ENCODE measurements around the gene TREX2.

The TREX2 gene

DNA sequence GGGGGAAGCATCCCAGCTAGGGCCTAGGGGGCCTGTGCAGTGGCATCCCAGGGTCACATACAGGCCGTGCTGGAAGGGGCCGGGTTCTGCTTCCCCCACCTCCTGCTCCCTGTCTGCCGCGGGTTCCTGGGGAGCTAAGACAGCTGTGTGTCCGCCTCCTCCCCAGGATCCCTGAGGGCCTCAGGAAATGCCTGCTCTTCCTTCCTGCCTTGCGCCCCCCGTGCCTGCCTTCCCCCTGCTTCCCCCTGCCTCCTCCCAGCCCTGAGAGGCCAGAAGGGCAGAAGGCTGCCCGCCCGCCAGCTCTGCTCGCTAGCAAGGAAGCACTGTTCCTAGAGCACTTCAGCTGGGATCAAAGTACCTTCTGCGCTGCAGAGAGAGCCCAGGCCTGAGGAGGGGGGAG is 46.1 kb upstream of the TREX2 start:
- H3K27ac ChIP-seq (ENCODE audit: low read depth, low read length, poor library complexity, severe bottlenecking) = no peak overlapping the region
- no peak overlapping the region for H3K4me2 ChIP-seq (ENCODE audit: low read length)

DNA sequence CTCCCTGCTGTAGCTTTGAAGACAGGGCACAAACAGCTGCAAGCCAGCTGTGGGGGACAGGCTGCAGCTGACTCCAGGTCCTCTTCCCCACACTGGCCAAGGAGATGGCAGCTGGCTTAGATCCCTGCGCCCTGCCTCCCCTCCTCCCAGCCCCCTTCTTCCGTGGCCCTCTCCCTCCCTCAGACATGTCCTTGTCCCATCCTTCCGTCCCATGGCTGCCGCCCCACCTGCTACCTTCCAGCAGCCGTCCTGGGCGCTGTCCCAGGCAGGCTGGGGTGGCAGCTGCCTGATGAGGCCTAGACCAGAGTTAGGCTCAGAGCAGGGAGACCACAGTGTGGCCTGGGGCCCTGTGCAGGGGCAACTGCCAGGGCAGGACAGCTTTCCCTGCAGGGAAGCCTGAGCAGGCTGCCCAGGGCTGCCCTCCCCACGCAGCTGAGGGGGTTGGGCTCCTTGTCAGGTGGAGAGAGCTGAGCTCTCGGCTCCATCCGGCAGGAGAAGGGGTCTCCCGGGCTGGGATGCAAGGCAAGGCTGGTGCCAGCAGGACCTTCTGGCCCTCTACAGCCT is 45.6 kb upstream of the TREX2 start:
- H4K20me1 ChIP-seq (ENCODE audit: insufficient read depth, low read length) = no peaks in the 10 kb centered on the region
- no peaks in the 10 kb centered on the region for H3K36me3 ChIP-seq (ENCODE audit: insufficient read depth, low read length)
- no peaks in the 10 kb centered on the region for H3K4me1 ChIP-seq (ENCODE audit: insufficient read depth, low read length, severe bottlenecking)
- no peak overlapping the region for H3K4me2 ChIP-seq (ENCODE audit: low read length)
- H3F3A ChIP-seq (ENCODE audit: insufficient read depth, low read length) = no peaks in the 10 kb centered on the region
- H3K4me3 ChIP-seq (ENCODE audit: low read depth, low read length, poor library complexity, severe bottlenecking) = no peak overlapping the region
- no peaks in the 10 kb centered on the region for H3K27me3 ChIP-seq (ENCODE audit: insufficient read depth, low read length)
- H3K79me2 ChIP-seq (ENCODE audit: insufficient read depth, low read length) = no peaks in the 10 kb centered on the region
- no peak overlapping the region for H3K9ac ChIP-seq (ENCODE audit: low read length)
- H3K27ac ChIP-seq (ENCODE audit: low read depth, low read length, poor library complexity, severe bottlenecking) = no peak overlapping the region
- no peaks in the 10 kb centered on the region for H3K9me2 ChIP-seq (ENCODE audit: low read depth, low read length)
- no peak for TF ChIP-seq EZH2 (IDR thresholded peaks at IDR 0.05; ENCODE audit: borderline replicate concordance, low read length)
- TF ChIP-seq, protein P1, sequence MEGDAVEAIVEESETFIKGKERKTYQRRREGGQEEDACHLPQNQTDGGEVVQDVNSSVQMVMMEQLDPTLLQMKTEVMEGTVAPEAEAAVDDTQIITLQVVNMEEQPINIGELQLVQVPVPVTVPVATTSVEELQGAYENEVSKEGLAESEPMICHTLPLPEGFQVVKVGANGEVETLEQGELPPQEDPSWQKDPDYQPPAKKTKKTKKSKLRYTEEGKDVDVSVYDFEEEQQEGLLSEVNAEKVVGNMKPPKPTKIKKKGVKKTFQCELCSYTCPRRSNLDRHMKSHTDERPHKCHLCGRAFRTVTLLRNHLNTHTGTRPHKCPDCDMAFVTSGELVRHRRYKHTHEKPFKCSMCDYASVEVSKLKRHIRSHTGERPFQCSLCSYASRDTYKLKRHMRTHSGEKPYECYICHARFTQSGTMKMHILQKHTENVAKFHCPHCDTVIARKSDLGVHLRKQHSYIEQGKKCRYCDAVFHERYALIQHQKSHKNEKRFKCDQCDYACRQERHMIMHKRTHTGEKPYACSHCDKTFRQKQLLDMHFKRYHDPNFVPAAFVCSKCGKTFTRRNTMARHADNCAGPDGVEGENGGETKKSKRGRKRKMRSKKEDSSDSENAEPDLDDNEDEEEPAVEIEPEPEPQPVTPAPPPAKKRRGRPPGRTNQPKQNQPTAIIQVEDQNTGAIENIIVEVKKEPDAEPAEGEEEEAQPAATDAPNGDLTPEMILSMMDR (IDR thresholded peaks at IDR 0.05; ENCODE audit: low read length) = no peak
- H3K9me3 ChIP-seq (ENCODE audit: low read length) = no peaks in the 10 kb centered on the region
- no peak overlapping the region for H2AFZ ChIP-seq (ENCODE audit: low read length)

More for the DNA sequence above, 46.1 kb upstream of the TREX2 start:
- H4K20me1 ChIP-seq (ENCODE audit: insufficient read depth, low read length) = no peaks in the 10 kb centered on the region
- no peak overlapping the region for H3K4me3 ChIP-seq (ENCODE audit: low read depth, low read length, poor library complexity, severe bottlenecking)
- H3K9me3 ChIP-seq (ENCODE audit: low read length) = no peaks in the 10 kb centered on the region
- H2AFZ ChIP-seq (ENCODE audit: low read length) = no peak overlapping the region
- H3F3A ChIP-seq (ENCODE audit: insufficient read depth, low read length) = no peaks in the 10 kb centered on the region
- no peaks in the 10 kb centered on the region for H3K4me1 ChIP-seq (ENCODE audit: insufficient read depth, low read length, severe bottlenecking)
- H3K36me3 ChIP-seq (ENCODE audit: insufficient read depth, low read length) = no peaks in the 10 kb centered on the region
- H3K9me2 ChIP-seq (ENCODE audit: low read depth, low read length) = no peaks in the 10 kb centered on the region
- no peaks in the 10 kb centered on the region for H3K79me2 ChIP-seq (ENCODE audit: insufficient read depth, low read length)
- no peaks in the 10 kb centered on the region for H3K27me3 ChIP-seq (ENCODE audit: insufficient read depth, low read length)
- no peak overlapping the region for H3K9ac ChIP-seq (ENCODE audit: low read length)
- TF ChIP-seq EZH2 (IDR thresholded peaks at IDR 0.05; ENCODE audit: borderline replicate concordance, low read length) = no peak
- TF ChIP-seq, protein P1 (IDR thresholded peaks at IDR 0.05; ENCODE audit: low read length) = no peak

DNA sequence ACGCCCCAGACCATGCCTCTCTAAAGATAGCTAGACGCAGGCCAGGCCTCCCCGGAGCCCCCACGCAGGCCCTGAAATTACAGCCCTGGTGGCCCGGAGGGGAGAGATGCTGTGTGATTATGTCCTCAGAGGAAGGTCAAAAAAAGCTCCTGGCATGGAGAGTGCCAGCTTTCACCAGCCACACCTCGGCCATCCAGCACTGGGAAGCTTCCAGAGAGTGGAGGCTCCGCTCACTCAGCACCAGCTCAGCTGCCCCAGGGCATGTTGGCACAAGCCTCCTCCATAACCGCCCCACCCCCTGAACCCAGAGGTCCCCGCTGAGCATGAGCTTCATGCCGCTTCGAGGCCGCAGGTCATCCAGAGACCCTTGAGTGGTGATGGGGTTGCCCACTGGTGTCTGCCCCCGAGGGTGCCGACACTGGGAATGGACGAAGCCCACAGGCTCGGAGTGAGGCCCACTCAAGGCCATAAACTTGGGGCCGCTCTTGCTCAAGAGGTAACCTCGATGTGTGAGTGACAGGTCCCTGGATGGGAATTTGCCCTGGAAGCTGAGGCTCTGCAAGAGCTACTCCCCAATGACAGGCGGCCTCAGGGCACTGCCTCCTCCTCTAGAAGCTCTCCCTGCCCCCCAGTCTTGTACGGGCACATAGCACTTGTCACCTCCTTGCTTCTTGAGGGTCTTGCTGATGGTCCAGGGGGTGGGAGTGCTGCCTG is 44.5 kb upstream of the TREX2 start:
- Histone ChIP-seq H3K9me3 (ENCODE audit: low read length) (no peaks in the 10 kb centered on the region), H3K4me3 (ENCODE audit: low read depth, low read length, poor library complexity, severe bottlenecking) (no peak overlapping the region), H3K79me2 (ENCODE audit: insufficient read depth, low read length) (no peaks in the 10 kb centered on the region), H3K4me1 (ENCODE audit: insufficient read depth, low read length, severe bottlenecking) (no peaks in the 10 kb centered on the region), H3K4me2 (ENCODE audit: low read length) (no peak overlapping the region), H4K20me1 (ENCODE audit: insufficient read depth, low read length) (no peaks in the 10 kb centered on the region), H3K27ac (ENCODE audit: low read depth, low read length, poor library complexity, severe bottlenecking) (no peak overlapping the region), H3K27me3 (ENCODE audit: insufficient read depth, low read length) (no peaks in the 10 kb centered on the region), H3K9ac (ENCODE audit: low read length) (no peak overlapping the region), H2AFZ (ENCODE audit: low read length) (no peak overlapping the region), H3K9me2 (ENCODE audit: low read depth, low read length) (no peaks in the 10 kb centered on the region), H3K36me3 (ENCODE audit: insufficient read depth, low read length) (no peaks in the 10 kb centered on the region), H3F3A (ENCODE audit: insufficient read depth, low read length) (no peaks in the 10 kb centered on the region)
- TF ChIP-seq, protein P1 (IDR thresholded peaks at IDR 0.05; ENCODE audit: low read length) = no peak
- TF ChIP-seq EZH2 (IDR thresholded peaks at IDR 0.05; ENCODE audit: borderline replicate concordance, low read length) = no peak
